ENCODE measurements around the gene CFAP99.

CFAP99 gene

DNA sequence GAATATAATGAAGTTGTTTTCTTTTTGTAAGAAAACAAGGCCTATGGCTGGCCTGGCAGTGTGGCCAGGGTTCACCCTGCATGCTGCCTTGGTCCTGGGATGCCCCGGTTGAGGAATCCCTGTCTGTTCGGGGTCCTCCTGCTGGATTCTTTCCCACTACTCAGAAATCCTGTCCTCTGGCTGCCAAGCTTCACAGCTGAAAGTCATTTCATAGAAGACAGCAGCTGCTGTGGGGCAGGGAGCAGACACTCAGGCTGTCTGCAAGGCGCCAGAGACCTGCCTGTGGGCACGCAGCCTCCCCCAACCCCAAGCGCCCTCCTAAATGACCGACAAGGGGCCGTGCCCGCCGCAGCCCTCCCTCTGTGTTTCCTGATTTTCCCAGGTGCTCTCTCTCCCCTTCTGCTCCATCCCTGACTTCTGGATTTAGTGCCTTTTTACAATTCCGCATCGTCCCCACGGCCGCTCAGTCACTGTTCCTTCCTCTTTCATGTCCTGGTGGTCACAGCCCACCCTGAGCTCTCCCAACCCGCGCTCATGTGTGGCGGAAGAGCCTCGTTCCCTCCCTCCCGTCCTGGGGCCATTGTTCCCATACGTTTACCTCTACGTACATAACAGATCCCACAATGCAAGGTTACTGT lies 27.9 kb upstream of the CFAP99 start:
- TF ChIP-seq SUZ12 (IDR thresholded peaks at IDR 0.05; ENCODE audit: extremely low read depth, insufficient read depth, insufficient read length): no peak
- no peak for TF ChIP-seq YY1 (IDR thresholded peaks at IDR 0.05; ENCODE audit: insufficient read depth, insufficient read length)
- TF ChIP-seq ZNF274 (IDR thresholded peaks at IDR 0.05; ENCODE audit: low read depth, low read length): no peak

GRCh38 chr4:2393353-2394270 lies 25.1 kb upstream of the CFAP99 start:
- Histone ChIP-seq H3K4me1 (ENCODE audit: insufficient read depth, insufficient read length) (peaks cover 24% of the 10 kb centered on the region), H3K27me3 (ENCODE audit: insufficient read depth, insufficient read length) (peaks cover 70% of the 10 kb centered on the region), H3K4me3 (ENCODE audit: insufficient read length, low read depth) (no peak overlapping the region), H3K36me3 (ENCODE audit: insufficient read depth, insufficient read length, low read length) (no peaks in the 10 kb centered on the region), H3K9me3 (ENCODE audit: insufficient read depth, low read length) (no peaks in the 10 kb centered on the region), H3K9ac (ENCODE audit: insufficient read length, low read depth) (no peak overlapping the region)
- TF ChIP-seq YY1 (IDR thresholded peaks at IDR 0.05; ENCODE audit: insufficient read depth, insufficient read length): no peak
- no peak for TF ChIP-seq ZNF274 (IDR thresholded peaks at IDR 0.05; ENCODE audit: low read depth, low read length)
- no peak for DNase-seq (ENCODE audit: low read depth, low spot score)

More for the DNA sequence above, 27.9 kb upstream of the CFAP99 start:
- DNase-seq (ENCODE audit: low read depth, low spot score): no peak
- Histone ChIP-seq H3K4me1 (ENCODE audit: insufficient read depth, insufficient read length) (peaks cover 24% of the 10 kb centered on the region), H3K4me3 (ENCODE audit: insufficient read length, low read depth) (peak overlapping the region; percentile 24), H3K9me3 (ENCODE audit: insufficient read depth, low read length) (no peaks in the 10 kb centered on the region), H3K27me3 (ENCODE audit: insufficient read depth, insufficient read length) (peaks cover 83% of the 10 kb centered on the region), H3K9ac (ENCODE audit: insufficient read length, low read depth) (no peak overlapping the region), H3K36me3 (ENCODE audit: insufficient read depth, insufficient read length, low read length) (no peaks in the 10 kb centered on the region)

- DNase-seq (ENCODE audit: low read depth, low spot score): no peak
Measured at GRCh38 chr4:2394528-2394927, 24.2 kb upstream of the CFAP99 start.

GRCh38 chr4:2395038-2395437 lies 23.7 kb upstream of the CFAP99 start:
- Histone ChIP-seq H3K4me3 (ENCODE audit: insufficient read length, low read depth) (no peak overlapping the region), H3K36me3 (ENCODE audit: insufficient read depth, insufficient read length, low read length) (no peaks in the 10 kb centered on the region), H3K9ac (ENCODE audit: insufficient read length, low read depth) (no peak overlapping the region), H3K9me3 (ENCODE audit: insufficient read depth, low read length) (no peaks in the 10 kb centered on the region), H3K4me1 (ENCODE audit: insufficient read depth, insufficient read length) (peaks cover 13% of the 10 kb centered on the region), H3K27me3 (ENCODE audit: insufficient read depth, insufficient read length) (peaks cover 65% of the 10 kb centered on the region)
- no peak for TF ChIP-seq SUZ12 (IDR thresholded peaks at IDR 0.05; ENCODE audit: extremely low read depth, insufficient read depth, insufficient read length)
- no peak for TF ChIP-seq YY1 (IDR thresholded peaks at IDR 0.05; ENCODE audit: insufficient read depth, insufficient read length)
- no peak for TF ChIP-seq ZNF274 (IDR thresholded peaks at IDR 0.05; ENCODE audit: low read depth, low read length)
- DNase-seq (ENCODE audit: low read depth, low spot score): no peak

More at GRCh38 chr4:2394528-2394927, 24.2 kb upstream of the CFAP99 start:
- peaks cover 16% of the 10 kb centered on the region for H3K4me1 ChIP-seq (ENCODE audit: insufficient read depth, insufficient read length)
- no peak overlapping the region for H3K9ac ChIP-seq (ENCODE audit: insufficient read length, low read depth)
- TF ChIP-seq YY1 (IDR thresholded peaks at IDR 0.05; ENCODE audit: insufficient read depth, insufficient read length) (no peak), ZNF274 (IDR thresholded peaks at IDR 0.05; ENCODE audit: low read depth, low read length) (no peak), SUZ12 (IDR thresholded peaks at IDR 0.05; ENCODE audit: extremely low read depth, insufficient read depth, insufficient read length) (no peak)
- H3K27me3 ChIP-seq (ENCODE audit: insufficient read depth, insufficient read length): peaks cover 68% of the 10 kb centered on the region
- no peak overlapping the region for H3K4me3 ChIP-seq (ENCODE audit: insufficient read length, low read depth)
- no peaks in the 10 kb centered on the region for H3K36me3 ChIP-seq (ENCODE audit: insufficient read depth, insufficient read length, low read length)
- H3K9me3 ChIP-seq (ENCODE audit: insufficient read depth, low read length): no peaks in the 10 kb centered on the region

GRCh38 chr4:2395584-2395983 lies 23.2 kb upstream of the CFAP99 start:
- Histone ChIP-seq H3K4me1 (ENCODE audit: insufficient read depth, insufficient read length) (peaks cover 12% of the 10 kb centered on the region), H3K4me3 (ENCODE audit: insufficient read length, low read depth) (no peak overlapping the region), H3K9ac (ENCODE audit: insufficient read length, low read depth) (no peak overlapping the region), H3K9me3 (ENCODE audit: insufficient read depth, low read length) (0 out of 2 replicates have a peak, but pooled peaks cover 5% of the 10 kb centered on the region), H3K36me3 (ENCODE audit: insufficient read depth, insufficient read length, low read length) (no peaks in the 10 kb centered on the region), H3K27me3 (ENCODE audit: insufficient read depth, insufficient read length) (peaks cover 66% of the 10 kb centered on the region)
- no peak for DNase-seq (ENCODE audit: low read depth, low spot score)
- TF ChIP-seq ZNF274 (IDR thresholded peaks at IDR 0.05; ENCODE audit: low read depth, low read length) (no peak), SUZ12 (IDR thresholded peaks at IDR 0.05; ENCODE audit: extremely low read depth, insufficient read depth, insufficient read length) (no peak), YY1 (IDR thresholded peaks at IDR 0.05; ENCODE audit: insufficient read depth, insufficient read length) (no peak)

DNA sequence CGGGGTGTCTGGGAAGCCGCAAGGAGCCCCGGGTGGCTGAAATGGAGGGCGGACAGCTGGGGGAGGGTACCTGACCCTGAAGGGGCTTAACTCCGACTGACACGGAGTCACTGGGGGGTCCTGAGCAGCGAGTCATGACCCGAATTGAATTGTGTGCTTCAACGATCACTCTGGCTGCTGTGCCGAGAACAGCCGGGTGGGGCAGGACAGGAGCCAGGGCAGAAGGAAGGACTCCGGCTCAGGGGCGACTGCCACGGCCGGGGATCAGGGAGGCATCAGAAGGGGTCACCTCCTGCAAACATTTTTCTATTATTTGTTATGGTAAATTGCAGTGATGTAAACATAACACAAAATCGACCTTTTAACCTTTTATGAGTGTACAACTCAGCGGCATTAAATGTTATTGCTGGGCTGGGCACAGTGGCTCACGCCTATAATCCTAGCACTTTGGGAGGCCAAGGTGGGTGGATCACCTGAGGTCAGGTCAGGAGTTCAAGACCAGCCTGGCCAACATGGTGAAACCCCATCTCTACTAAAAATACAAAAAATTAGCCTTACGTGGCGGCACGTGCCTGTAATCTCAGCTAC lies 21.9 kb upstream of the CFAP99 start:
- H3K36me3 ChIP-seq (ENCODE audit: insufficient read depth, insufficient read length, low read length): no peaks in the 10 kb centered on the region
- H3K27me3 ChIP-seq (ENCODE audit: insufficient read depth, insufficient read length): peaks cover 65% of the 10 kb centered on the region
- H3K9ac ChIP-seq (ENCODE audit: insufficient read length, low read depth): no peak overlapping the region
- TF ChIP-seq YY1 (IDR thresholded peaks at IDR 0.05; ENCODE audit: insufficient read depth, insufficient read length) (no peak), SUZ12 (IDR thresholded peaks at IDR 0.05; ENCODE audit: extremely low read depth, insufficient read depth, insufficient read length) (no peak), ZNF274 (IDR thresholded peaks at IDR 0.05; ENCODE audit: low read depth, low read length) (no peak)
- H3K4me1 ChIP-seq (ENCODE audit: insufficient read depth, insufficient read length): peaks cover 11% of the 10 kb centered on the region
- DNase-seq (ENCODE audit: low read depth, low spot score): no peak
- no peak overlapping the region for H3K4me3 ChIP-seq (ENCODE audit: insufficient read length, low read depth)
- peaks cover 11% of the 10 kb centered on the region; the same call in 1 of the 2 replicates for H3K9me3 ChIP-seq (ENCODE audit: insufficient read depth, low read length)

All from NT2/D1 (cell line).